ENCODE measurements around the gene TAF4.

TAF4 gene

GRCh38 chr20:62045529-62046285, 20.0 kb downstream of the TAF4 start:
- H3K4me3 ChIP-seq (ENCODE audit: low read depth, low read length) = no peak overlapping the region

- H3K4me3 ChIP-seq (ENCODE audit: low read depth, low read length) = no peak overlapping the region
These were observed 20.6 kb downstream of the TAF4 start for GRCh38 chr20:62045118-62045517.

- H3K4me3 ChIP-seq (ENCODE audit: low read depth, low read length) = no peak overlapping the region
These were observed 21.1 kb downstream of the TAF4 start for GRCh38 chr20:62044631-62045030.

- H3K4me3 ChIP-seq (ENCODE audit: low read depth, low read length) = no peak overlapping the region
These were observed 22.4 kb downstream of the TAF4 start for GRCh38 chr20:62043131-62043914.

- H3K4me3 ChIP-seq (ENCODE audit: low read depth, low read length) = no peak overlapping the region
These were observed 23.5 kb downstream of the TAF4 start for GRCh38 chr20:62042025-62042820.

- H3K4me3 ChIP-seq (ENCODE audit: low read depth, low read length) = no peak overlapping the region
These were observed 24.7 kb downstream of the TAF4 start for GRCh38 chr20:62040933-62041332.

- no peak overlapping the region for H3K4me3 ChIP-seq (ENCODE audit: low read depth, low read length)
These were observed 25.2 kb downstream of the TAF4 start for GRCh38 chr20:62040381-62040922.

- no peak overlapping the region for H3K4me3 ChIP-seq (ENCODE audit: low read depth, low read length)
These were observed 25.9 kb downstream of the TAF4 start for GRCh38 chr20:62039738-62040137.

- no peak overlapping the region for H3K4me3 ChIP-seq (ENCODE audit: low read depth, low read length)
These were observed 32.9 kb downstream of the TAF4 start for GRCh38 chr20:62032609-62033368.

- H3K4me3 ChIP-seq (ENCODE audit: low read depth, low read length) = no peak overlapping the region
These were observed 34.1 kb downstream of the TAF4 start for GRCh38 chr20:62031462-62032092.

GRCh38 chr20:62030834-62031434, 34.7 kb downstream of the TAF4 start:
- H3K4me3 ChIP-seq (ENCODE audit: low read depth, low read length) = no peak overlapping the region

- H3K4me3 ChIP-seq (ENCODE audit: low read depth, low read length) = no peak overlapping the region
These were observed 35.3 kb downstream of the TAF4 start for GRCh38 chr20:62030357-62030756.

GRCh38 chr20:62029949-62030348, 35.7 kb downstream of the TAF4 start:
- H3K4me3 ChIP-seq (ENCODE audit: low read depth, low read length) = no peak overlapping the region

- no peak overlapping the region for H3K4me3 ChIP-seq (ENCODE audit: low read depth, low read length)
These were observed 36.4 kb downstream of the TAF4 start for GRCh38 chr20:62029296-62029695.

- no peak overlapping the region for H3K4me3 ChIP-seq (ENCODE audit: low read depth, low read length)
These were observed 37.3 kb downstream of the TAF4 start for GRCh38 chr20:62028384-62028783.

- H3K4me3 ChIP-seq (ENCODE audit: low read depth, low read length) = no peak overlapping the region
These were observed 37.9 kb downstream of the TAF4 start for GRCh38 chr20:62027698-62028321.

- no peak overlapping the region for H3K4me3 ChIP-seq (ENCODE audit: low read depth, low read length)
These were observed 38.6 kb downstream of the TAF4 start for GRCh38 chr20:62027116-62027515.

- no peak overlapping the region for H3K4me3 ChIP-seq (ENCODE audit: low read depth, low read length)
These were observed 39.2 kb downstream of the TAF4 start for GRCh38 chr20:62026564-62026856.

- no peak overlapping the region for H3K4me3 ChIP-seq (ENCODE audit: low read depth, low read length)
These were observed 39.7 kb downstream of the TAF4 start for GRCh38 chr20:62025832-62026563.
